CD4-positive, alpha-beta T cell treated with Interleukin-6 at 100 ng/mL for 8 hours (primary cell): ENCODE results near the gene GABBR2.

Experiments
- DNase-seq: peaks from one replicate; pipeline ENCODE4 v3.0.0-alpha.2; 2020; ENCODE audit warnings: mixed read lengths, low spot score

Gene GABBR2

DNA sequence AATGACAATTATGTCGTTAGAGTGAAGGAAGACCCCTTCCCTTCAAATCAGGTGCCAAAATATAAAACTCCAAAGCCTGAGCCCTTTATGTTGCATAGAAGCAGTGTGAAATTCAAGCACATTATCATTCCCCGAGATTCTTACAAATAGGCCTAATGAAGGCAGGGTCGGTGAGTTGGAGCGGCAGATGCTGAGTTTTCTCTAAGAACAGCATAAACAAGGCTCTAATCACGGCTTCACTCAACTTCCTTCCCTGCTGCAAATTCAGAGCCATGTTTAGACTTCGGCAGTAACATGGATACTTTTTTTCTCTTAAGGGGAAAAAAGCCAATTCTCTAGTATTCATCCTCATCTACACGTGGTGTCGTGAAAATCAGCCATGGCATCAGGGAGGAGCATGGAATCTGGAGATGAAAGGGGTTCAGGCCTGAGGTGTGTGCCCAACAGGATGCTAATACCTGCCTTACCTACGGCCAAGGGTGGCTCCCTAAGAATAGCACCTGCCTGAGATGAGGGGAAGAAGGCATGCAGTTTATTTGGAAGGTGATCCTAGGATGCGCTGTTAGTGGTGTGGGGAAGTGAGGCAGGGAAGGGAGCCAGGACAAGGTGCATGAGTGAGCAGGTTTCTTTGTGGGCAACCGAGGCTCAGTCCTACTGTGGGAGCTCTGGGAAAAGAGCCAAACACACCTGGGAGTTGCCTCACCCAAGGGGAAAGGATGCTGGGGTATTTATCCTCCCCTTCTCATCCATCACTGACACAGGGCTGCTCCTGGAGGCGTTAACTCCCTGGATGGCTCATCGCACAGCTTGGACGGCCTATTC, 306.5 kb downstream of the GABBR2 start:
- DNase-seq: no peak

DNA sequence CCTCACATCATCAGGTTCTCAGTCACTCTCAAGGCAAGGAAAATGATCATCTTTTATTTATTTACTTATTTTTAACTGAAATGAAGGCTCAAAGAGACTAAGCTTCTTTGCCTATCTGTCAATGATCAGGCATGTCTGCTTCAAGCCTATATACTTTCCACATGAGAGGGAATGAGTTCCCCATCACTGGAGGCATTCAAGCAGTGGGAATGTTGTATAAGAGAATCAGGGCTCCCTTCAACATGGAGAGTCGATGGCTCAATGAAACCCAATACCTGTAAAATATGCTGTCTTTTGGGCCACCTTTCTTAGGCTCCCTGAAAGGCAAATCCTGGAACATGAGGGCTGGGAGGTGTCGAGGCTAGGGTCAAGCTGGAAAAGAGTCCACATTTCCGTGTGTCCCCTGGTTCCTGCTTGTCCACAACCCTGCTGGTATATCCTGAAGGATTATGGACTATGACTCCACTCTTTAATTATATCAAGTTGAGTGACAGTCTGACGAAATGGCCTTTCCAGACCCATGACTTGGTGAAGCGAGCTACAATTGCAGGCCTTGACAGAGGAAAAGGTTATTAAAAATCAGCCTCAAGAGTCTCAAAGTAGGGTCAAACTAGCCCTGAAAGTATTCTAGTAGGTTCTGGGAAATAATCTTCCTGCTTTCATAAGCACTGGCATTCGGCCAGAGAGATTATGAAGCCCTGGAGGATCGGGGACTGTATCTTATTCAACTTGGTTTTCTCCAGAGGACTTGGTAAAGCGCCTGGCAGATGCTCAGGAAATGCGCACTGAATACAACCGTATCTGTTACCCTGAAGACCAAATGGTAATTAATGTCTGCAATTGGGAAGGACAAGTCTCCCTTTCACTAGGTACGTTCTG, 307.4 kb downstream of the GABBR2 start:
- DNase-seq: no peak

DNA sequence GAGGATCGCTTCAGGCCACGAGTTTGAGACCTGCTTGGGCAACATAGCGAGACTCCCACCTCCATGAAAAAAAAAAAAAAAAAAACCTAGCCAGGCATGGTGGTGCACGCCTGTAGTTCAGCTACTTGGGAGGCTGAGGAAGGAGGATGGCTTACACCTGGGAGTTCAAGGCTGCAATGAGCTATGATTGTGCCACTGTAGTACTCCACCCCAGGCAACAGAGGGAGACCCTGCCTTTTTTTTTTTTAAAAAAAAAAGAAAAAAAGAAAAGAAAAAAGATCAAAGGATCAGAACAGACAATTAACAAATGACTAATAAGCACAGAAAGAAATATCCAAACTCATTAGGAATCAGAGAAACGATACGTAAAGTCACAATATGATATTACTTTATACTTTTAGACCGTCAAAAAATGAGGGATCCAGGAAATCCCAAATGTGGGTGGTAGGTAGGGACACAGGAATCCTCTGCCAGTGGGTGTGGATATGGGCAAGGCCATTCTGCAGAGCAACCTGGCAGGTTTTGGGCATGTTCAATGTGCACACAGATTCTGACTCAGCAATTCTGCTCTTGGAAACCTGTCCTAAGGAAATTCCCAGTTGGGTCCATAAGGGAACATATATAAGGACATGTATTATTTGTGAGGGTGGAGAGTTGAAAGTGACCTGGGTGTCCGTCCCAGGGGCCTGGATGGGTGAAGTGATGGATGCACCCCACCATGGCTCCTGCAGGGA, 308.6 kb downstream of the GABBR2 start:
- DNase-seq: no peak

DNA sequence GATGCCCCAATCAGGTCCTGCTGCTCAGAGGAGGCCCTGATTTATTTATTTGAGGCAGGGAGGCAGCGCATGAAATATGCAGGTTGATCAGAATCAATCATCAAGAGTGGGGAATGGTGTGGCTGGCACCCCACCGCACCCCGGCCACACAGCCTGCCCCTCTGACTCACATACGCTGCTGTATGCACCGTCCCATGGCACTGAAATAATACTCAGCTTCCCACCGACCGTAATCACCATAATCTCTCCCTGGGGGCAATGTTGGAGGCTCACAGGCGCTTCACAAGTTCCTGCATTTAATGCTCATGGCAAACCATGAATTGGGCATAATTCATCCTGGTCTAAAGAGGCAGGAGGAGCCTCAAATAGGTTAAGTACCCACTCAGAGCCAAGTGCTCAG, 312.1 kb downstream of the GABBR2 start:
- DNase-seq: no peak

DNA sequence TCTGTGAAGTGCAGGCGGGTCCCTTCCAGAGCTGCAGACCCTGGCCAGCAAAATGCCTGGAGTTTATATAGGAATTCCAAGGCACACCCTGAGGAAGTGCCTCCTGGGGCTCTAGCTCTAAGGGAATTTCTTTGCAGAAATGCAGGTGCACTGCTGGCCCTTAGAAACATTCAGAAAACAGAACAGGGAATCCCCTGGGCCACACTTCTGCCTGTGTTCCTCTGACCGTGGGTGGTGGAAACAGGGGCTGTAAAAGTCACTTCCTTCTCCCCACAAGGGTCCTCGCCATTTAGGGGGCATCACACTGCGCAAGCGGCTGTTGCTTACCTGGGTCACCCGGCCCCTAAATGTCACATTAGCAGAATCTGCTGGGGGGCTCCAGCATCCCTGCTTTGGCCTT, 312.5 kb downstream of the GABBR2 start:
- DNase-seq: no peak

DNA sequence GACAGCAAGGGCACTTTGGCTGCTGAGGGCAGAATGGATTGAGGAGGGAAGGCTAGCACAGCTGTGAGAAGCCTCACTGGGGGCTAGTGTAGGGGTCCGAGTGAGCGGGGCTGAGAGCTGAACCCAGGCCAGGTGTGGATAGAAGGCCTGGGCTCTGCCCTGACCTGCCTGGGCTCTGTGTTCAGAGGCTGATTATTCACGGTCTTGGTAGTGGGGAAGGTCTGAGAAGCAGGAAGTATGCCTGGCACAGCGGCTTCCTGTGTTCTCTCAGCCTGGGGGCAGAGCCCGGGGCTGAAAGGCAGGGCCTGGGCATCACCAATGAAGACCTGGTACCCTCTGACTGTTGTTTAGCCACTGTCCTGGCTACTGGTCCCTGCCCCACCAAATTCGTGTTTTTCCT, 316.9 kb downstream of the GABBR2 start:
- no peak for DNase-seq

DNA sequence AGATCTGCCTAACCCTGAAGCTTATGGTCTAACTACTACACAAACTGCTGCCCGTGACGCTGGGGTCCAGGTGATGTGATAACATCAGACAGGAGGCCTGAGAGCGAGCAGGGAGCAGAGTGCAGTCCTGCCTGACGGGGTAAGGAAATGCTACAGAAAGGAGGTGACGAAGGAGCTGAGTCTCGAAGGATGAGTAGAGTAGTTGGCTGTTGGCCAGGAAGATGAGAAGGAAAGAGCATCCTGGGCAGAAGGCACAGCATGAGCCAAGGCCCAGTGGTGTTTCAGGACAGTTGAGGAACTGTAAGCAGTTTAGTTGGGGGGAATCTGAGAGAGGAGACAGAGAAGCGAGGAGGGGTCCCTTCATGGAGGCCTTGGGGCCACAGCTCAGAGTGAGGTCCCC, 317.3 kb downstream of the GABBR2 start:
- no peak for DNase-seq

DNA sequence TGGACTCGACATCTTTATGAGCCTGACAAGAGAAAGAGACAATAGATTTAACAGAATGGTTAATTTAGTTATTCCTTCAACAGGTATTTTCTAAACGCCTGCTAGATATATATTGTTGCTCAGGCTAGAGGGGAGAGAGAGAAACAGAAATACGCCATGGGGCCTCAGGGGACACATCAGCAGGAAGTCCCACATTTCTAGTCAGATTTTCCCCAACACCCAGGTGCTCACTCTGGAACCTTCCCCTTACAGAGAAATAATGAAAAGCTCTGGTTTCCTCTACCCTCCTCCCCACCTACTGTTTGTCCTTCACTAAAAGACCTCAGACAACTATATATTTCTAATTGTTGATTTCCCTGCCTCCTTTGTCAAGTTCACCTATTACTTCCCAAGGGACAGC, 323.0 kb downstream of the GABBR2 start:
- DNase-seq: no peak

DNA sequence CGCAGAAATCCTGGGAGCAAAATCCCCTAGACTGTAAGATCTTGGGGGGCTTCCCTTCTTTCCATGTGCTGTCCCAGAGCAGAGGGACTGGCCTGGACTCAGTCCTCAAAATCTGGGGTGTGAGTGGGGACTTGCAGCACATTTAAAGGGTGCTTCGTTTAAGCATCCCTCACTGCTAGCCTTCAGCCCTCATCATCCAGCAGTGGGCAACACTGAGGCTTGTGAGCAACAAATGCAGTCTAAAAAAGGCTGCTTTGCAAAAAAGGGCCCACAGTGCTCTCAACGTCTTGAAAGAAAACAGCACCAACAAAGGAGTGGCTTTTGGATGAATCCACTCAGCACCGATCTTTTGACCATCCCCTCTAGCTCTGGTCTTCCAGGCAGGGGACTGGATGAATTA, 325.0 kb downstream of the GABBR2 start:
- DNase-seq: no peak

DNA sequence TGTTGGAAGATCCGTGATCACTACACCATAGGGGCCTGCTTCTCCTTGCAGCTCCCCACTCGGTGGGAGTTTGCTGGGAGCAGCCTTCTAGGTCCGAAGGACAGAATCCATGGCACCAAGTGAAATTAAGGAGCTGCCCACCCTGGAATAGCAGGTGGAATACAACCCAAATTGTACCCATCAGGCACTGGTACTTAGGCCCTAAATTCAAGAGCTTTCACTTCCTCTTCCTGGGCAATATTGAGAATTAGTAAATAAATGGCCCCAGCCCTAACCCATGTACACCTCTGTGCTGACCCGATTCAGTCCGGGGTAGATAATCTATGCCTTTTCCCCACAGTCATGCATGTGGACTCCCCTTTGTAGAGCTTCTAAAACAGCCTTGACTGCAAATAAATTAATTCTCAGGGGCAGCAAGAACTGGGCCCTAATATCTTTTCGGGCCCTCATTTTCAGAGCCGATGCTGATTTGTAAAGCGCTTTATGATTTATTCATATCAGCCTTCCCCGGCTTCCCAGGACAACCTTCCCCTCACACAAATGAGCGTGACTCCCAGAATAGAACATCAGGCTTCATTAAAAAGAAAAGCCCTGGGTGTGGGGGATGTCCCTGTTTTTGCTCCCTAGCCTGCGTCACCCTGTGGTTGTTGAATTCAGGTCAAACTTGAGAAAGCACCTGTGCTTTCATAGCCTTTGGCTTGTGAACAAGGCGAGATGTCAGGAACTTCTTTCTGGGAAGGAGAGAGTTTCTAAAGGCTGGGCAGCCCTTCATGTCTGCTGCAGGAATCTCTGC, 327.2 kb downstream of the GABBR2 start:
- DNase-seq: no peak

DNA sequence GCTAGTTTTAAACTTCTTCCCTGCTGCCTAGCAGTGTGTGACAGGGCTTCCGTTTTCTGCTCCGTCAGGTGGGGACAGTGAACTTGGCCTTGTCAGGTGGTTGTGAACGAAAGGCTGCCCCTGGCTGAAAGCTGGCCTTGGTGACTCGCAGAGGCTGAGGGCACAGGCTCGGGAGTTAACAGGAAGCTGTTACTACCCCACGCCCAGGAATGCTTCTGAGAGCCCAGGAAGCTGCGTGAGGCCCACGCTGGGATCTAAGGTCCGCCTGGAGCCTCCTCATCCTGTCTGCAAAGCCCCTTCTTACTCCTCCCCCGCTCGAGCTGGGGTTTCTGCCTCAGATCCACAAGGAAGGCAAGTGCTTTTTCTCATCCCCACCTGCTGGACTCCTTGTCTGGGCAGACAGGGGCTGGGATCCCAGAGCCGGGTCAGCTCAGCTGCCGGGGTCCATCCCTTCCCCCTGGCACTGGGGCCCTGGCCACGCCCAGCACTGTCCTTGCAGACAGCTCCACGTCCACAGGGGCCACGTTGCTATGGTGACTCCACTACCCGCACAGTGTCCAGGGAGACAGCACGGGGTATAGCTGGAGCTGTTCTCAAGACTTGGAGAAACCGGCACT, 328.6 kb downstream of the GABBR2 start:
- DNase-seq: no peak

DNA sequence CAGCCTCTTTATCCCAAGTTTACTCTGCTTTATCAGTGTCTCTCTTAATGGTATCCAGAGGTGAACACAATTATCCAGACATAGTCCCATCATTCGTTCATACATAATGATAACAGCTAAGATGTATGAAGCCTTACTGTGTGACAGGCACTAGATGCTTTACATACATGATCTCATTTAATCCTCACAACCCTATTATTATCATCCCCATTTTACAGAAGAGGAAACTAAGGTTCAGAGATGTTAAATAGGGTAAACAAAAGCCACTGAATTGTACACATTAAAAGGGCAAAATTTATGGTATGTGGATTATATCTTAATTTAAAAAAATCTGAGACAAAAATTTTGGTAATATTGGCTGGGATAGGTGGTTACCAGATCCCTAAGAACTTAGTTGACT, 329.2 kb downstream of the GABBR2 start:
- DNase-seq: no peak

DNA sequence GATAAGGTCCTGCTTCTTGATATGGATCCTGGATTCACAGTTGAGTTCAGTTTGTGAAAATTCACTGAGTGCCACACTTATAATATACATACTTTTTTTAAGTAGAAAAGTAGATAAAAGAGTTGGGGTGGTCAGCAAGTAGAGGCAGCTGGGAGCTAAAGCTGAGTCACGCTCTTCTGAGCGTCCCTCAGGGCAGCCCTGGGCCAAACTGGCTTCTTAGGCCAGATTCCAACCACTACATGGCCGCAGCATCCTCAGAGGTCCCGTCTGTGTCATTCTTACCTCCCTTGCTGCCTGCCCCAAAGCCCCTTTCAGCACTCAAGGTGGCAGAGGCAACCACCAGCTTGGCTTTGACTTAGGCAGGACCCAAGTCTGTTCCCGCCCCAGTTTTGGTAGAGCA, 329.9 kb downstream of the GABBR2 start:
- DNase-seq: no peak

DNA sequence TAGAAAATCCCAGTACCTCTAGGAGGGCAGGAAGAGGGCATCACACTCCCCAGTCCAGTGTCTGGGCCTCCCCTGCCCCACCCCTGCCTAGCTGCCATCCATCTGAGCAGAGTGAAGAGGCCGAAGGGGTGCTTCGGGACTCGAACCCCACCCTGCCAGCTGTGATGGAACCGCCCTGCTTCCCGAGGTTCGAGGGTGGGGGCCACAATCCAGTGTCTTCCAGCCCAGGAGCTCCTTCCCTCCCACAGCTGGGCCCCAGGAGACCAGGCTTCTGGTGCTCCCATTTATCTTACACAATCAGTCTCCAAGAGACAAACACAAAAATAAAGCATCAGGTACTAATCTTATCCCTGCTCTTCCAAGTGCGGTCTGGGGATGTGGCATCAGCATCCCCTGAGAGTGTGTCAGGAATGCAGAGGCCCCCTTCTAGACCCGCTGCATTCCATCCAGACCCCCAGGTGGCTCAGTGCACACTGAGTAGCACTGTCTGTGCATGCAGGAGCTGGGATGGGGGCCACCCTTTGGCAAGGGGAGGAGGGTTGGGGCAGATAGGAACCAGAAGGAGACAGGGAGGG, 330.4 kb downstream of the GABBR2 start:
- DNase-seq: no peak

DNA sequence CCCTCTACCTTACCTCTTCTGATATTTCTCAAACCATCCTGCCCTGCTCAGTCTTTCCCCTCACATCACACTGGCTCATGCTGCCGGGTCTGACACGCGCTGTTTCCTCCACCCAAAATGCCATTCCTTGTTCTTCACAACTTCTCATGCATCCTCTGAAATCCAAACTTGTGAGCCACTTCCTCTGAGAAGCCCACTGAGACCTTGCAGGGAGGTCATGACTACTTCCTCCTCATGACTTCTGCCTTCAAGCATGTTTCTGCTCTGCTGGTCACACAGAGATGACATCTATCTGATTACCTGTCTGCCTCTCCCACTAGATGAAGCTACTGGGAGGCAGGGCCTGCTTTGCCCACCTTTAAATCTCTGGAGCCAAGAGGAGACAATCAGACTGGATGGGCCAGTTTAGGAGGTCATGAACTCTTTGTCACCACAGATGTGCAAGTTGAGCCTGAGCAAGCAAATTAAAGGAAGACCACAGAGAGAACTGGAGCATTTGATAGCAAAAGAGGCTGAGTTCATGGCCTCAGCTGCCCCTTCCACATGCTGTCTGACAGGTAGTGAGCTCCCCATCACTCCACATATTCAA, 333.5 kb downstream of the GABBR2 start:
- no peak for DNase-seq

DNA sequence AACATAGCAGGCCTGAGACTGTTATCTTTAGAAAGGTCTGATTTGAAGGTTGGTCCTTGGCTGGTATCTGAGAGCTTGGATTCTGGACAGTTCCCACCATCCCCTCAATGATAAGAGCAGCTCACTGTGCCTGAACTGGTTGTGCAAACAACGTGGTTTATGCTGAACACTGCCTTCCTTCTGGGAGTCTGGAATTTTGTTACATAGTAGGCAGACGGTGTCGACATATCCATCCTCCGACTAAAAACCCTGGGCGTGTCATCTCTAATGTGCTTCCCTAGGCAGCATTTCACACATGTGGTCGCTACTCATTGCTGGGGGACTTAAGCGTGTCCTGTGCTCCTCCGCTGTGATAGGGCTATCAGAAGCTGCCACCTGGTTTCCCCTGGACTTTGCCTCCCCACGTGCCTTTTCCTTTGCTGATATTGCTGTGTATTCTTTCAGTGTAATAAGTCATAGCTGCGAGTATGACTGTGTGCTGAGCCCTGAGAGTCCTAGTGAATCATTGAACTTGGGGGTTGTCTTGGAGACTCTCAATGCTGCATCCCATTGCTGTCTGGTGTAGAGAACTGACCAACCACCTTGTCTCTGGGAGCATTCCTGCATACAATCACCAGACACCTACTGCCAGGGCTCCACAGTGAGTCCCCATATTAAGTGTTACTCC, 334.2 kb downstream of the GABBR2 start:
- DNase-seq: no peak

DNA sequence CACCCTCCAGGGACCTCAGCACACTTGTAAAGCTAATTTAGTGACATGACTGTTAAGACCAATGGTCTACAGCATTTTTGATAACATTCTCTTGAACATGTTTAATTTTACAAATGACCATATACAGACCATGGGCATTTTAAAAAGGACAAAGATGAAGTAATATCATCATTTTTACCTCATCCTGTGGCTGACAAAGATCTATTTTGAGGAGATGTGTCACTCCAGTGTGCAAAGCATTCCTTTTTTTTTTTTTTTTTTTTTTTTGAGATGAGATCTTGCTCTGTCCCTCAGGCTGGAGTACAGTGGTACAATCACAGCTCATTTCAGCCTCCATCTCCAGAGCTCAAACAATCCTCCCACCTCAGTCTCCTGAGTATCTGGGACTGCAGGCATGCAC, 335.1 kb downstream of the GABBR2 start:
- no peak for DNase-seq

DNA sequence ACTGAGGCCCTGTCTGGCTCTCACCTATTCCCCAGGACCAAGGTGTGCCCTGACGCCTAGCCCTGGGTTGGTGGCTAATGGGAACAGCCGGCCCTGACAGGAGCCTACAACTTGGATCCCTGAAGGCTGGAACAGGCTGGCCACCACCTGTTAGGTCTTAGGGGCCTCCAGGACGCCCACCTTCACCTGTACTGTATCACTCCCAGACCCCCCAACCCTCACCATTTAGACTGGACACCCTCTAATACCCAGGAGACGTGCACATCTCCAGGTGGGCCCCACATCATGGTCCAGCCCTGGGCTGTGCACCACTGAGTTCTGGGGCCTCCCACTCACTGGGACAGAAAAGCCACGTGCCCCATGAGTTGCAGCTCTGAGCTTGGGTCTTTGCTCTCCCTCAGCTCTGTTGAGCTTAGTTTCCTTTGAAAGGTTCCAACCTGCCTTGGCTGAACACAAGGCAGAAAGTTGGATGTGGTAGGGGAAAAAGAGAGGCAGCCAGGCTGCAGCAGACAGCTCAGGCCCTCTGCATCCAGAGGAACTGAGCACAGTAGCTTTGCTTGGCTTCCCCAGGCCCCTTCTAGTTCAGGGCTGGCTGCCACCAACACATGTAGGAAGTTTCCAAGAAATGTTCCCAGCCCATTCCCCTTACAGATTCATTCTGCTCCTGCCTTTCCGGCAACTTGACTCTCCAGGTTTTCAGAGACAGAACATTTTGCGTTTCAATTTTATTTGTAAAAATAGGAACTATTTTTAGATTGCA, 336.5 kb downstream of the GABBR2 start:
- no peak for DNase-seq

DNA sequence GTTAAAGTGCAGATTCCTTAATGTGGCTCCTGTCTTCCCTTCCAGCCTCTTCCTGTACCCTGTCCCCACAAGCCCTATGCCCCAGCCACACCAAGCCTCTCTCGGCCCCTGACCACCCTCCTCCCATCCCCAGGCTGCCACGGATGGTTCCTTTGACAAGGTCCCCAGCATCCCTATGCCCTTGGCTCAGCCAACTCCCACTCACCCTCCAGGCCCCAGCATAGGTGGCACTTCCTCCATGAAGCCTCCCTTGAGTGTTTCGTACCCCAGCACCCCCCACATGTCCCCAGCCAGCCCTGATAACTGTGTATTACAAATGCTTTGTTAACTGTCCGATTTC, 337.8 kb downstream of the GABBR2 start:
- no peak for DNase-seq
